Measurements from ENCODE around the gene SP3.

DNA sequence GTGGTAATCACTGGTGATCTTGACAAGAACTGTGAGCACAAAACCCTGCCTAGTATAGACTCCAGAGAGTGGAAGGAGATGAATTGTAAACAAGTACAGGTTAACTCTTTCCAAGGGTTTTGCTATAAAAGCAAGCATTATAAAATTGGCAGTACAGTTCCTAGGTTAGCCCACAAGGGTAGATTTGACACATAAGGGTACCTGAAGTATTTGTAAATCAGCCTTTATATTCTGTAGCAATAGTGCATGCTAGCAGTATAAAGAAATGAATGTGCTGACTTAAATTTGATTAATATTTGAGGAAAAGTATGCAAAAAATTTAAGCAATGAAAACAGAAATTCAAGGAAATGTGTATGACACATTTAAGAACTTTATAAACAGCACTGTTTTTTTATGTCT lies 42.4 kb downstream of the SP3 start:
- TF ChIP-seq, protein P1, sequence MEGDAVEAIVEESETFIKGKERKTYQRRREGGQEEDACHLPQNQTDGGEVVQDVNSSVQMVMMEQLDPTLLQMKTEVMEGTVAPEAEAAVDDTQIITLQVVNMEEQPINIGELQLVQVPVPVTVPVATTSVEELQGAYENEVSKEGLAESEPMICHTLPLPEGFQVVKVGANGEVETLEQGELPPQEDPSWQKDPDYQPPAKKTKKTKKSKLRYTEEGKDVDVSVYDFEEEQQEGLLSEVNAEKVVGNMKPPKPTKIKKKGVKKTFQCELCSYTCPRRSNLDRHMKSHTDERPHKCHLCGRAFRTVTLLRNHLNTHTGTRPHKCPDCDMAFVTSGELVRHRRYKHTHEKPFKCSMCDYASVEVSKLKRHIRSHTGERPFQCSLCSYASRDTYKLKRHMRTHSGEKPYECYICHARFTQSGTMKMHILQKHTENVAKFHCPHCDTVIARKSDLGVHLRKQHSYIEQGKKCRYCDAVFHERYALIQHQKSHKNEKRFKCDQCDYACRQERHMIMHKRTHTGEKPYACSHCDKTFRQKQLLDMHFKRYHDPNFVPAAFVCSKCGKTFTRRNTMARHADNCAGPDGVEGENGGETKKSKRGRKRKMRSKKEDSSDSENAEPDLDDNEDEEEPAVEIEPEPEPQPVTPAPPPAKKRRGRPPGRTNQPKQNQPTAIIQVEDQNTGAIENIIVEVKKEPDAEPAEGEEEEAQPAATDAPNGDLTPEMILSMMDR (IDR thresholded peaks at IDR 0.05; ENCODE audit: low read depth, low read length, poor library complexity, severe bottlenecking) = no peak
- TF ChIP-seq EZH2phosphoT487 (IDR thresholded peaks at IDR 0.05; ENCODE audit: borderline replicate concordance, low read length) = no peak
